Measurements from ENCODE around the gene PROKR1.

GRCh38 chr2:68594674-68595492 lies 48.5 kb upstream of the PROKR1 start:
- no peak for TF ChIP-seq YY1 (IDR thresholded peaks at IDR 0.05; ENCODE audit: insufficient read depth, insufficient read length)
- TF ChIP-seq ZNF274 (IDR thresholded peaks at IDR 0.05; ENCODE audit: low read depth, low read length): no peak

Data from NT2/D1 (cell line).